Choroid plexus epithelial cell (primary cell): Measurements from ENCODE around the gene CCDC107.

Experiments used
- DNase-seq: peaks from one replicate; pipeline ENCODE4 v3.0.0-alpha.2; 2010; ENCODE audit warnings: low read depth
- H3K4me3 ChIP-seq: 2 replicates; pipeline ENCODE4 v1.5.1; 2011; ENCODE audit warnings: low read depth, mild to moderate bottlenecking, control low read depth, low read length, moderate library complexity
- CTCF ChIP-seq: conservative IDR thresholded peaks from 2 replicates; pipeline ENCODE4 v1.5.1; 2011; ENCODE audit warnings: low read depth, mild to moderate bottlenecking, control low read depth, inconsistent platforms, low read length, moderate library complexity

The CCDC107 gene

DNA sequence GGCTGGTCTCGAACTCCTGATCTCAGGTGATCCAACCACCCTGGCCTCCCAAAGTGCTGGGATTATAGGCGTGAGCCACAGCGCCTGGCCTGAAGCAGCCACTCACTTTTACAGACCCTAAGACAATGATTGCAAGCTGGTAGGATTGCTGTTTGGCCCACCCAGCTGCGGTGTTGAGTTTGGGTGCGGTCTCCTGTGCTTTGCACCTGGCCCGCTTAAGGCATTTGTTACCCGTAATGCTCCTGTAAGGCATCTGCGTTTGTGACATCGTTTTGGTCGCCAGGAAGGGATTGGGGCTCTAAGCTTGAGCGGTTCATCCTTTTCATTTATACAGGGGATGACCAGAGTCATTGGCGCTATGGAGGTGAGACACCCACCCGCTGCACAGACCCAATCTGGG lies 17.1 kb downstream of the CCDC107 start:
- no peak for DNase-seq
- peak overlapping the region; percentile 59 for H3K4me3 ChIP-seq
- TF ChIP-seq CTCF = no peak

GRCh38 chr9:35675732-35676392 lies 17.8 kb downstream of the CCDC107 start:
- no peak for DNase-seq
- no peak for TF ChIP-seq CTCF
- H3K4me3 ChIP-seq = peak overlapping the region; percentile 59

GRCh38 chr9:35679091-35679490 lies 21.0 kb downstream of the CCDC107 start:
- H3K4me3 ChIP-seq = no peak overlapping the region
- TF ChIP-seq CTCF = no peak
- no peak for DNase-seq

DNA sequence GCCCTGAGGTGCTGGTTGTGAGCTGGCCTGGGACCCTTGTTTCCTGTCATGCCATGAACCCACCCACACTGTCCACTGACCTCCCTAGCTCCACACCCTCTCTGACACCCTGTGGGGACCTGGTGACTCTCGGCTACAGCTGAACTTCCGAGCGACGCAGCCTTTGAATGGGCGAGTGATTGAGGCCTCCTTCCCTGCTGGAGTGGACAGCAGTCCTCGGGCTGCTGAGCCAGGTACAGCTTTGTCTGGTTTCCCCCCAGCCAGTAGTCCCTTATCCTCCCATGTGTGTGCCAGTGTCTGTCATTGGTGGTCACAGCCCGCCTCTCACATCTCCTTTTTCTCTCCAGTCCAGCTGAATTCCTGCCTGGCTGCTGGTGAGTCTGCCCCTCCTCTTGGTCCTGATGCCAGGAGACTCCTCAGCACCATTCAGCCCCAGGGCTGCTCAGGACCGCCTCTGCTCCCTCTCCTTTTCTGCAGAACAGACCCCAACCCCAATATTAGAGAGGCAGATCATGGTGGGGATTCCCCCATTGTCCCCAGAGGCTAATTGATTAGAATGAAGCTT lies 21.8 kb downstream of the CCDC107 start:
- no peak for TF ChIP-seq CTCF

DNA sequence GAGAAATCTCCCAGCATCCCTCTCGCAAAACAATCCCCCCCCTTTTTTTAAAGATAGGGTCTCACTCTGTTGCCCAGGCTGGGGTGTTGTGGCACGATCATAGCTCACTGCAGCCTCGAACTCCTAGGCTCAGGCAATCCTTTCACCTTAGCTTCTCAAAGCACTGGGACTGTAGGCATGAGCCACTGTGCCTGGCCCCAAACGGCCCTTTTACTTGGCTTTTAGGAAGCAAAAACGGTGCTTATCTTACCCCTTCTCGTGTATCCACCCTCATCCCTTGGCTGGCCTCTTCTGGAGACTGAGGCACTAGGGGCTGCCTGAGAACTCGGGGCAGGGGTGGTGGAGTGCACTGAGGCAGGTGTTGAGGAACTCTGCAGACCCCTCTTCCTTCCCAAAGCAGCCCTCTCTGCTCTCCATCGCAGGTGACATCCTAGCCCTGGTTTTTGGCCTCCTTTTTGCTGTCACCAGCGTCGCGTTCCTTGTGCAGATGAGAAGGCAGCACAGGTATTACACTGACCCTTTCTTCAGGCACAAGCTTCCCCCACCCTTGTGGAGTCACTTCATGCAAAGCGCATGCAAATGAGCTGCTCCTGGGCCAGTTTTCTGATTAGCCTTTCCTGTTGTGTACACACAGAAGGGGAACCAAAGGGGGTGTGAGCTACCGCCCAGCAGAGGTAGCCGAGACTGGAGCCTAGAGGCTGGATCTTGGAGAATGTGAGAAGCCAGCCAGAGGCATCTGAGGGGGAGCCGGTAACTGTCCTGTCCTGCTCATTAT lies 22.4 kb downstream of the CCDC107 start:
- TF ChIP-seq CTCF = no peak
- DNase-seq = peak; percentile 43
- H3K4me3 ChIP-seq = no peak overlapping the region

More for the DNA sequence above, 21.8 kb downstream of the CCDC107 start:
- no peak for DNase-seq
- H3K4me3 ChIP-seq = no peak overlapping the region

DNA sequence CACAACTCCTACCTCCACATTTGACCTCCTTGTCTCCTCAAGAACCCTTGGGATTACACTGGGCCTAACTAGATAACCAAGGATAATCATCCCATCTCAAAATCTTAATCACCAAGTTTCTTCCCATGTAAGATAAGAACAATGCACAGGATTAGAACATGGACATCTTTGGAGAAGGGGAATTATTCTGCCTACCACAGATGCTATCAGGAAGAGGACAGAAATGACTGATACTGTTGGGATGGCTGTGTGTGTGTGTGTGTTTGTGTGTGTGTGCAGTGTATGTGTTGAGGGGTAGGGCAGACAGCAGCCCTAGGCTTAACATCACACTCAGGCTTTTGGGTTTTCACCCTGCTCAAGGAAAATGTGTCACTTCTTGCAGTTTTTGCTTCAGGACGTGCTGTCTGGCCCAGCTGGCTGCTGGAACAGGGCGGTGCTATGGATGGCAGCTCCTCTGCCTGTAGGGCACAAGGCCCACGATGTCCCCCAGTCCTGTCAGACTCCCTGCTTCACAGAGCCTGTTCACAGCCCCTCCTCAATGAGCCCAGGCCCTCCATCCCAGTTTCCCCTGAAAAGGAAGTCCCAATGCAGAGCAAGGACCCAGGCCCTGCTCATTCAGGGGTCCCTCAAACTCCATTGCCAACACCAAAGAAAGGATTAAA lies 23.4 kb downstream of the CCDC107 start:
- no peak for TF ChIP-seq CTCF
- H3K4me3 ChIP-seq = no peak overlapping the region
- no peak for DNase-seq
